Ishikawa (cell line): ENCODE measurements around the gene ZNF536.

Experiments
- CEBPB ChIP-seq: IDR thresholded peaks from 2 replicates; pipeline ENCODE4 v1.6.1; 2012
- CREB1 ChIP-seq: IDR thresholded peaks from 2 replicates; pipeline ENCODE4 v1.6.1; 2012; ENCODE audit warnings: low read depth
- EGR1 ChIP-seq: IDR thresholded peaks from 2 replicates; pipeline ENCODE4 v1.6.1; 2012
- EP300 ChIP-seq: IDR thresholded peaks from 2 replicates; pipeline ENCODE4 v1.6.1; 2012; ENCODE audit warnings: borderline replicate concordance
- FOXM1 ChIP-seq: IDR thresholded peaks from 2 replicates; pipeline ENCODE4 v1.6.1; 2012; ENCODE audit warnings: low read depth, borderline replicate concordance
- MAX ChIP-seq: IDR thresholded peaks from 2 replicates; pipeline ENCODE4 v1.6.1; 2012
- NFIC ChIP-seq: IDR thresholded peaks from 2 replicates; pipeline ENCODE4 v1.6.1; 2012
- RAD21 ChIP-seq: IDR thresholded peaks from 2 replicates; pipeline ENCODE4 v1.6.1; 2012; ENCODE audit warnings: low read depth
- REST ChIP-seq: IDR thresholded peaks from 2 replicates; pipeline ENCODE4 v1.6.1; 2012; ENCODE audit warnings: low read depth, mild to moderate bottlenecking
- TAF1 ChIP-seq: IDR thresholded peaks from 2 replicates; pipeline ENCODE4 v1.6.1; 2012; ENCODE audit warnings: low read depth, mild to moderate bottlenecking
- TCF12 ChIP-seq: IDR thresholded peaks from 2 replicates; pipeline ENCODE4 v1.6.1; 2012; ENCODE audit warnings: low read depth
- TEAD4 ChIP-seq: IDR thresholded peaks from 2 replicates; pipeline ENCODE4 v1.6.1; 2012
- USF1 ChIP-seq: IDR thresholded peaks from 2 replicates; pipeline ENCODE4 v1.6.1; 2012
- YY1 ChIP-seq: IDR thresholded peaks from 2 replicates; pipeline ENCODE4 v1.6.1; 2012; ENCODE audit warnings: low read depth
- ZBTB7A ChIP-seq: IDR thresholded peaks from 2 replicates; pipeline ENCODE4 v1.6.1; 2012; ENCODE audit warnings: low read depth

Gene ZNF536

GRCh38 chr19:30453743-30454142 lies 81.6 kb downstream of the ZNF536 start:
- TF ChIP-seq CREB1 (no peak), NFIC (no peak), EGR1 (no peak), CEBPB (no peak), TEAD4 (no peak), MAX (no peak), USF1 (no peak), RAD21 (no peak), REST (no peak), FOXM1 (no peak), TCF12 (no peak), ZBTB7A (no peak), YY1 (no peak)

- no peak for TF ChIP-seq ZBTB7A
- no peak for TF ChIP-seq TEAD4
- no peak for TF ChIP-seq USF1
These were observed 83.7 kb downstream of the ZNF536 start for GRCh38 chr19:30455881-30456280.

- TF ChIP-seq NFIC: no peak
- TF ChIP-seq EP300: no peak
- TF ChIP-seq YY1: no peak
- no peak for TF ChIP-seq TAF1
- TF ChIP-seq MAX: no peak
- TF ChIP-seq REST: no peak
- no peak for TF ChIP-seq TEAD4
- TF ChIP-seq CEBPB: no peak
- no peak for TF ChIP-seq TCF12
- TF ChIP-seq CREB1: no peak
- TF ChIP-seq RAD21: no peak
- TF ChIP-seq FOXM1: no peak
- no peak for TF ChIP-seq EGR1
- no peak for TF ChIP-seq USF1
- TF ChIP-seq ZBTB7A: no peak
These were observed 85.3 kb downstream of the ZNF536 start for GRCh38 chr19:30457484-30457883.

- TF ChIP-seq EP300 (no peak), MAX (no peak), RAD21 (no peak), USF1 (no peak), TCF12 (no peak), TEAD4 (no peak), REST (no peak), NFIC (no peak), EGR1 (no peak), YY1 (no peak)
These were observed 87.7 kb downstream of the ZNF536 start for GRCh38 chr19:30459859-30460258.
